GM18519 (cell line): ENCODE results near the gene CHMP2B.
"Not testable (repeated sequence)": the region's sequence is repeated elsewhere in the genome, so short reads cannot be mapped to it uniquely, and the experiment has no call there.

Source experiments
- ATAC-seq: cut with Tn5 transposase; IDR thresholded peaks from one replicate; pipeline ENCODE4 v1.9.1; 2021; ENCODE audit warnings: mild to moderate bottlenecking, moderate library complexity; ENCODE audit not compliant: unreplicated experiment, low FRiP score

The CHMP2B gene

GRCh38 chr3:87228316-87228715, 1.2 kb downstream of the CHMP2B start:
- no peak for ATAC-seq

- ATAC-seq: no peak
These were observed 2.0 kb downstream of the CHMP2B start for GRCh38 chr3:87229113-87229512.

DNA sequence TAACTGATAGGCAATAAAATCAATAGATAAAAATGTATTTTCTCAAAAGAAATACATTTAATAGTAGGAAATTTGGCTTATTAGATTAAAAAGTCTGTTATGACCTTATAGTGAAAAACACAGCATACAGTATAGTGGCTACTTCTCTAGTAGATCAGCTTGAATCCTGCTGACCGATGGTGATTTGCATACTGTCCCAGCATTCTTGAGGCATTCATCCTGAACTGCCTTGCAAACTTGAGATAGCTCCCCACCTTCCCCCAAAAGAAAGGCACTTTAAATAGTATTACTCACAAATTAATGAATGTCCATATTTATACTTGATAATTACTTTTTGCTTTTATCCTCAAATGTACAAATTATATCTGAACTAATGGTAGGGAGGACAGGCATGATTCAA, 6.7 kb downstream of the CHMP2B start:
- ATAC-seq: no peak

GRCh38 chr3:87236093-87236492, 9.0 kb downstream of the CHMP2B start:
- ATAC-seq: no peak

DNA sequence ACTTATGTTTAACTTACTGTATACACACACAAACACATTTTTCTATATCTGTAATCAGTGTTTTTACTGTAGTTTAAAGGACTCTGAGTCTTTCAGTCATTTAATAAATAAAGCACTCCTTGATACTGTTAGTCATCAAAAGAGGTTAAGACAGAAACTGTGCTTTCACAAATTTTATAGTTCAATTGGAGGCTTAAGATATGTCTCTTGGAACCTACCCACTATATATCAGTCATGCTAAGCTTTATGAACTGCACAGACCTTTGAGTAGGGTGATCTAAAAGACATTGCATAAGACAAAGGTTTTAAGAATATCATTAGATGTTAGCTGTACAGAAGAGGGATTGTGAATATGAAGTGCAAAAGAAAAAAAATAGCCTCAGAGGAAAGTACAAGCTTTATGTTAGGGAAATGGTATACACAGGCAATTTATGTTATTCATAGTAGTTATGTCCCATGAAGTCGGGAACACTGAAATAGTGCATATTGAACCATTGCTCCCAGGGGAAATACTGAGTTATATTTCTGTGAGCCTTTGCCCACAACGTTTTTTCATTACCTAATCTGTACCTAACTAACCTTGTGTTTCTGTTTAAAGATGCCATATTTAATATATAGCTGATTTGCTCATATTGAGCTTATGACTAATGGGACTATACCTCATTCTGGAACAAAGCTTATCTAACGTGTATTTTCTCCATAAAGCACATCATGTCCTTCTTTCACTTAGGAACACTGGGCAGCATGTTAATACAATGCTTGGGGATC, 19.7 kb downstream of the CHMP2B start:
- no peak for ATAC-seq

DNA sequence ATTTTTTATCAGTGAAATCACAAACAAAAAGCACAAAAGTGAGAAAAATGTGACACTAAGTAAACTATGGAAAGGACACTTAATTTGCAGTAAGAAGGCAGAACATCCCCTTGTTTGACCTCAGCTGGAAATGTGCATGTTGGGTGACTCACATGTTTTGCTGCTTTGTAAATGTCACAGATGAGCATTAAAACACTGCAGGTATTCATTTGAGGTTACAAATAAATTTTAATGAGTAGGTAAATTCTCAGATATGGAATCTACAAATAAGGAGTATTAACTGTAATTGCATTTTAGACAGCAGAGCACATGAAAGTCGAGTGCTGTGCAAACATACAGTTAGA, 20.3 kb downstream of the CHMP2B start:
- no peak for ATAC-seq

DNA sequence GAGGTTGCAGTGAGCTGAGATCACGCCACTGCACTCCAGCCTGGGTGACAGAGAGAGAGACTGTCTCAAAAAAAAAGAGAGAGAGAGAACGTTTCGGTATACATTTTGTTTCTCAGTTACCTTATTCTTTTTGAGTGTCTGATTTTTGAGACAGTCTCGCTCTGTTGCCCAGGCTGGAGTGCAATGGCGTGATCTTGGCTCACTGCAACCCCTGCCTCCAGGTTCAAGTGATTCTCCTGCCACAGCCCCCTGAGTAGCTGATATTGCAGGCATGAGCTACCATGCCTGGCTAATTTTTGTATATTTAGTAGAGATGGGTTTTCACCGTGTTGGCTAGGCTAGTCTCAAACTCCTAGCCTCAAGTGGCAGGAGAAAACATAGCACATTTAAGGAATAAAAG, 21.1 kb downstream of the CHMP2B start:
- ATAC-seq: not testable (repeated sequence)

GRCh38 chr3:87248831-87249230, 21.7 kb downstream of the CHMP2B start:
- no peak for ATAC-seq

DNA sequence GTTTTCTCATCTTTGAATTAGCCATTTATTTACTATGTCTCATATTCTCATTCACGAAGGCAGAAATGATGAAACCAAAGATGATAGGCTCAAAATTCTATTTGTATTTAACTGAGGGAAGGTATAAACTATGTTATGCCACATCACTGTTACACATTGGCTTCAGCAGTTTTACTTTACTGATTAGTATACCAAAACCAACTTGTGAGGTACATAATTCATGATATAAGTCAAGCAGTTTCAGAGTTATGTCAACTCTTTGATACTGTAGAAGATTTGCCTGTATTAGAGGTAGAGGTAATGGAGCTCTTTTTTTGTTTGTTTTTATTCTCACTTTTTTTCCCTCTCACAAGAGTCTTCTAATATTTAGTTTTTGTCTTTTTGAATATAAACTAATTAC, 22.9 kb downstream of the CHMP2B start:
- ATAC-seq: no peak

- ATAC-seq: peak; percentile 87
These were observed 33.2 kb downstream of the CHMP2B start for GRCh38 chr3:87260270-87260669.

DNA sequence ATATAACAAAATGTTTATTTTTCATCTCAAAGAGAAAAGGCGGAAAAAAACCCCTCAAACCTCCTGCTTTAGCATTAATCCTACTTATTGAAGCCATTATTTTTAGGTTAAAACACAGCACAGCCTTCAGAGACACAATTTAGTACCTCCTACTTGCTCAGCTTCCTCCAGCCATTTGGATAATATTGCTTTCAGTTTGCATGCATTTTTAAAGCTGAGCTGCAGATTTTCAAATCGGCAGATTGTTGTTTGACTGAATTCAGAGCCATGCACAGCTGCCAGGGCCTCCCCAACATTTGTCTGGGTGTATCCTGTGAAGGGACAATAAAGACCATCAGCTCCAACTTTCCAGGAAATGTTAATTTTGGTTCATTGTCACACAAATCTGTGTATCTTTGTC, 34.8 kb downstream of the CHMP2B start:
- ATAC-seq: no peak

DNA sequence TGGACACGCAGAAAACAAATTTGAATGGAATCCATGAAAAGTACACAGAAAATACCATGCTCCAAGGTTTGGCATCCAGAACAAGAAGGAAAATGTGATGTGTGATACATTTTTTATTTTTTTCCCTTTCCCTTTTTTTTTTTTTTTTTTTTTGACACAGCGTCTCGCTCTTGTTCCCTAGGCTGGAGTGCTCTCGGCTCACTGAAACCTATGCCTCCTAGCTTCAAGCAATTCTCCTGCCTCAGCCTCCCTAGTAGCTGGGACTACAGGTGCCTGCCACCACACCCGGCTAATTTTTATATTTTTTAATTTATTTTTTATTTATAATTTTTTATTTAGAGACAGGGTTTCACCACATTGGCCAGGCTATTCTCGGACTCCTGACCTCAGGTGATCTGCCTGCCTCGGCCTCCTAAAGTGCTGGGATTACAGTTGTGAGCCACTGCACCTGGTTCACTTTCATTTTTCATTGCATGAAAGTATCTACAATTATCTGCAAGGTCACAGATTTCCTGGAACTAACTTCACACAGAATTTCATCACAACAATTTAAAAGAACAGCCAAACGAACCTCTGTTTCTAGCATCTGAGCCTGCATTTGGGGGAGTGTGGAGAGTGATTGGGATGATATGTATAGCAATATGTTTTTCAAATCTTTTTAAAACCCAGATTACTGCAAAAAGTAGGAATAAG, 41.0 kb downstream of the CHMP2B start:
- ATAC-seq: no peak

DNA sequence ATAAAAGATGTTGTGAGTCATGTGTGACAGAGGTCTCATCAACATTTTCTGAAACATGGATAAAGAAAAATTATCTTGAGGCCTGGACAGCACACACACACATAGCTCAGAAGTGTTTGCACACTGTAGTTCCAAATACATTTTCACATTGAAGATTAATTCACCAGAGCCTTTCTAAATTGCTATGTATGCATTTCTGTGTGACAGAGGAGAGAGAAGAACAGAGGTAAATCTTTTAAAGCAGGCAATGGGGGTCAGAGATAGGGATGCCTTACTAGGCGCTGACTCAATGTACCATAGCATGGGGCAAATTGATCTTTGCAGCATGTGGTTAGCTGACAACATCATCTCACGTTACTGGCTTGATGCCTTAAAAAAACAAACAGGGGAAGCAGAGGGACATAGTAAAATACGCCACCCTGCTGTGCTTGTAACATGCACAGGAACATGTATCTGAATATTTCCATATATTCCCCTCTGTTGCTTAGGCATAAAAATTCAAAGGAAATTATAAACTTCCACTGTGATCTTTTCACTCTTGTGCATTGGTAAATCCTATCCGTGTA, 41.6 kb downstream of the CHMP2B start:
- no peak for ATAC-seq

- ATAC-seq: no peak
These were observed 42.6 kb downstream of the CHMP2B start for GRCh38 chr3:87269723-87270122.

DNA sequence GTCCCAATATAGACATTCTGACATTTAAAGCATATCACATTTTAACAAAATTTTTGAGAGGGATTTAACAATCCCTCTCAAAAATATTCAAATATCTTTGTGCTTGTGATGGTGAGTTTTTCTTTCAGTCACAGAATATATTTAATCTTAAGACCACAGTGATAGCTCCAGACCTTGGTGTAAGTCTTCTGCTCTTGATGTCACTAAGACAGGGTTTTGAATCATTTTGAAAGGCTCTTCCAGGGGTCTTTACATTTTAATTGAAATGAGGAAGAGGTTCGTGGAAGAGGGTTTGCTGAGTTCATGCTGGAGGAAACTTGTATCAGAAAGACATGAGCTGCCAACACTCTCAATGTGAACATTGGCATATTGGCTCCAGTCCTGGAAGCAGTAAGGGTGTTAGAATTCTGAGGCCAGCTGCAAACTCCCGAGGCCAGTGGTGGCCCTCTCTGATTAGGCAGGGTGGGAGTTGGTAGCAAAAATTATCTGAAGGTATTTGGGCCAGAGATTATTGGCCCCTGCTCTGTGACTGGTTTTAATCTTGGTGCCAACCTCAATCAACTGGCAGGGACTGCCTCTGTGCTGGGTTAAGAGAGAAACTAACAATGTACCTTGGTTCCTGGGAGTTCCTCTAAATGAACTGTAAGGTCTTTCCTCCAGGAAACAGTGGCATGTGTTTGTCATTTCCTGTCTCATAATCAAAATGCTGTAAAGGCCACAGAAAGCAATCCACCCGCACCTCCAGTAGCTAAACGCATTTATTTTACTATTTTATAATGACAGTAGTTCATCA, 44.0 kb downstream of the CHMP2B start:
- no peak for ATAC-seq

DNA sequence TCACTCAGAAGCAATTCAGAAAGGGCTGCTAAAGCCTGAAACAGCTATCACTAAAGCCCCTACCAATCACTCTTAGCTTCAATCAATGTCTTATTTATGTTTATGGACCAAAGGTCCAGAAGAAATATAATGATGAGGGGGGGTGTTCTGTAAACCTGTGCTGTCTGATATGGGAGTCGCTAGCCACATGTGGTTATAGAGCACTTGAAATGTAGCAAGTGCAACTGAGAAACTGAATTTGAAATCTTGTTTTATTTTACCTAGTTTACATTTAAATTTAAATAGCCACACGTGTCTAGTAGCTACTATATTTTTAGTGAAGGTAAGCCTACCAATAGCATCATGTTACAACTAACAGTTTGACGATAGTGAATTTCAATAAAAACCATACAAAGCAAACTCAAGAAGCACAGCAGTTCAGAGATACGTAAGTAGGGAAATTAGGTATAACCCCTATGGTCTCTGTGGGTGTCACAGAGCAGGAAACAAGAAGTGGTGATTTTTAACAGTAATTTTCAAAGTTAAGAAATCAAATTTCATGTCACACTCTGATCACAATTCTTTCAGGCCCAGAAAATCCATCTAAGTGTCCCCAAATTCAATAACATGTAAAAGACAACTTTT, 45.7 kb downstream of the CHMP2B start:
- ATAC-seq: peak; percentile 82

DNA sequence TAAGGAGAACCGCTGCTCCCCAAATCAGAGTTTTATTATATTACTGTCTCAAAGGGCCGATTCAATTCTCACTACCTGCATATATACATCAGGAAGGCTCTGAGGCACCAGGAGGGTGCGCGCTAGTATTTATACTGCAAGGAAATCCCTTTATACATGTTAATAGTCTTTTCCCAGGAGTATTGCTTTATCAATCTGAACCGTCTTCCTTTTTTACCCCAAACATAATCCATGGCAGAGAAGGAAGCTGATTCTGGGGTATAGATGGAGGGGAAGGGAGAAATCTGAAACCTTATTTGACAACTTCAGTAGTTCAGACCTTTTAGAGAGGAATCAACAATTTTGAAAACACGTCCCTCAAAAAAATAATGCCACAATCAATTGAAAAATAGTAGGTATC, 49.4 kb downstream of the CHMP2B start, which contains the start of gene POU1F1:
Gene POU1F1 (minus strand): TSS at position 101 of the 400 bp plus-strand sequence. CDS start 122 bp downstream, outside the sequence.
- no peak for ATAC-seq

- ATAC-seq: peak; percentile 75
These were observed 59.9 kb downstream of the CHMP2B start for GRCh38 chr3:87287011-87287410.

GRCh38 chr3:87288446-87288845, 61.3 kb downstream of the CHMP2B start:
- ATAC-seq: no peak

GRCh38 chr3:87298111-87298718, 71.1 kb downstream of the CHMP2B start:
- ATAC-seq: peak; percentile 88
